C4-2B (cell line): ENCODE data around the gene MAGEB3.

Experiments used
- CTCF ChIP-seq: fragments of 450-650 bp; conservative IDR thresholded peaks from 2 replicates; pipeline ENCODE4 v1.5.1; 2017; ENCODE audit warnings: mild to moderate bottlenecking
- ZFX ChIP-seq: fragments of 450-650 bp; IDR thresholded peaks from 2 replicates; pipeline ENCODE4 v1.6.1; 2017

- TF ChIP-seq CTCF (no peak), ZFX (no peak)
These were observed 47.9 kb downstream of the MAGEB3 start for GRCh38 chrX:30278365-30278764.
